GM18517 (cell line): Measurements from ENCODE around the gene FBXO44.

Experiments used
- ATAC-seq: cut with Tn5 transposase; IDR thresholded peaks from one replicate; pipeline ENCODE4 v1.9.1; 2021; ENCODE audit warnings: mild to moderate bottlenecking, moderate library complexity; ENCODE audit not compliant: unreplicated experiment

Gene FBXO44

GRCh38 chr1:11684070-11684469, 29.4 kb downstream of the FBXO44 start:
- no peak for ATAC-seq

GRCh38 chr1:11685210-11685752, 30.6 kb downstream of the FBXO44 start:
- ATAC-seq = no peak

- ATAC-seq = no peak
Measured at GRCh38 chr1:11688506-11688905, 33.8 kb downstream of the FBXO44 start.

GRCh38 chr1:11690397-11691301, 36.0 kb downstream of the FBXO44 start:
- no peak for ATAC-seq

- ATAC-seq = no peak
Measured at GRCh38 chr1:11691302-11691914, 36.7 kb downstream of the FBXO44 start, which contains the start of gene DRAXIN. Gene DRAXIN, plus strand, starts transcription at chr1:11691710. Its CDS starts 14,549 bp downstream, at chr1:11706259.

- no peak for ATAC-seq
Measured at GRCh38 chr1:11691928-11692711, 37.4 kb downstream of the FBXO44 start.

- ATAC-seq = no peak
Measured at GRCh38 chr1:11693024-11693590, 38.4 kb downstream of the FBXO44 start.

- ATAC-seq = no peak
Measured at GRCh38 chr1:11693917-11694316, 39.2 kb downstream of the FBXO44 start.

- ATAC-seq = no peak
Measured at GRCh38 chr1:11695861-11696260, 41.2 kb downstream of the FBXO44 start.

- no peak for ATAC-seq
Measured at GRCh38 chr1:11697188-11697892, 42.7 kb downstream of the FBXO44 start.

- no peak for ATAC-seq
Measured at GRCh38 chr1:11697893-11698210, 43.2 kb downstream of the FBXO44 start.

- no peak for ATAC-seq
Measured at GRCh38 chr1:11700601-11701467, 46.2 kb downstream of the FBXO44 start.

- ATAC-seq = no peak
Measured at GRCh38 chr1:11701551-11701961, 46.9 kb downstream of the FBXO44 start.

- ATAC-seq = no peak
Measured at GRCh38 chr1:11701981-11702803, 47.5 kb downstream of the FBXO44 start.

- ATAC-seq = no peak
Measured at GRCh38 chr1:11703357-11704193, 48.9 kb downstream of the FBXO44 start.

GRCh38 chr1:11704194-11704529, 49.5 kb downstream of the FBXO44 start:
- no peak for ATAC-seq

GRCh38 chr1:11704691-11705475, 50.2 kb downstream of the FBXO44 start:
- no peak for ATAC-seq
